HEK293 (cell line): ENCODE results near the gene ELN.

ENCODE experiments used
- CTCF ChIA-PET: fragments of 350-600 bp; formaldehyde crosslinking; extraction: SDS; loops from one replicate; lab custom pipeline; 2021; ENCODE audit warnings: antibody characterized with exemption; lab: Yijun Ruan, JAX
- POLR2A ChIA-PET: fragments of 300-600 bp; formaldehyde crosslinking; extraction: SDS; loops from one replicate; lab custom pipeline; 2020; ENCODE audit warnings: antibody characterized with exemption, inconsistent platforms; lab: Yijun Ruan, JAX
- H3K27ac ChIP-seq: fragments of 200-500 bp; sonication (Bioruptor generic); 2 replicates; pipeline ENCODE4 v1.5.1; 2014; ENCODE audit warnings: low read depth, low read length, control low read depth, inconsistent platforms; ENCODE audit errors: extremely low read depth
- H3K36me3 ChIP-seq, 2 experiments: fragments of 200-500 bp in 1 of 2; sonication (Bioruptor generic) in 1 of 2; 1 replicate in 1 of 2; 2 replicates in 1 of 2; pipeline ENCODE4 v1.5.1; 2014 to 2017; ENCODE audit warnings: inconsistent platforms in 2 of 2, low read length in 2 of 2; ENCODE audit not compliant: control insufficient read depth in 2 of 2, insufficient read depth in 1 of 2
- H3K4me1 ChIP-seq: fragments of 200-500 bp; sonication (Bioruptor generic); 2 replicates; pipeline ENCODE4 v1.5.1; 2014; ENCODE audit warnings: mild to moderate bottlenecking, low read length, inconsistent platforms; ENCODE audit not compliant: control insufficient read depth, insufficient read depth
- H3K4me3 ChIP-seq: 2 replicates; pipeline ENCODE4 v1.5.1; 2011; ENCODE audit warnings: low read depth, mild to moderate bottlenecking, control low read depth, low read length, moderate library complexity
- H3K9me3 ChIP-seq: fragments of 200-500 bp; sonication (Bioruptor generic); 2 replicates; pipeline ENCODE4 v1.5.1; 2014; ENCODE audit warnings: low read depth, low read length, inconsistent platforms; ENCODE audit not compliant: control insufficient read depth, insufficient read depth
- EGR2 ChIP-seq: fragments of 450-650 bp; formaldehyde crosslinking; IDR thresholded peaks from 2 replicates; pipeline ENCODE4 v1.5.1; 2016; ENCODE audit warnings: low read depth, missing biosample characterization, missing genetic modification characterization
- GLIS1 ChIP-seq: fragments of 450-650 bp; formaldehyde crosslinking; IDR thresholded peaks from 2 replicates; pipeline ENCODE4 v1.5.1; 2016; ENCODE audit warnings: missing biosample characterization, missing genetic modification characterization
- RBAK ChIP-seq: fragments of 450-650 bp; formaldehyde crosslinking; IDR thresholded peaks from 2 replicates; pipeline ENCODE4 v1.5.1; 2016; ENCODE audit warnings: missing biosample characterization, missing genetic modification characterization
- WT1 ChIP-seq: fragments of 450-650 bp; formaldehyde crosslinking; IDR thresholded peaks from 2 replicates; pipeline ENCODE4 v1.5.1; 2016; ENCODE audit warnings: missing biosample characterization, missing genetic modification characterization
- ZBTB17 ChIP-seq: fragments of 450-650 bp; formaldehyde crosslinking; IDR thresholded peaks from 2 replicates; pipeline ENCODE4 v1.5.1; 2016; ENCODE audit warnings: missing biosample characterization, missing genetic modification characterization
- ZBTB20 ChIP-seq: fragments of 450-650 bp; formaldehyde crosslinking; IDR thresholded peaks from 2 replicates; pipeline ENCODE4 v1.5.1; 2016; ENCODE audit warnings: missing biosample characterization, missing genetic modification characterization
- ZFHX2 ChIP-seq: fragments of 450-650 bp; formaldehyde crosslinking; conservative IDR thresholded peaks from 2 replicates; pipeline ENCODE4 v1.5.1; 2016; ENCODE audit warnings: missing biosample characterization, missing genetic modification characterization
- ZNF132 ChIP-seq: fragments of 450-650 bp; formaldehyde crosslinking; IDR thresholded peaks from 2 replicates; pipeline ENCODE4 v1.5.1; 2017; ENCODE audit warnings: missing biosample characterization, missing genetic modification characterization, borderline replicate concordance
- ZNF133 ChIP-seq: fragments of 450-650 bp; formaldehyde crosslinking; IDR thresholded peaks from 2 replicates; pipeline ENCODE4 v1.5.1; 2016; ENCODE audit warnings: missing biosample characterization, missing genetic modification characterization
- ZNF146 ChIP-seq: fragments of 450-650 bp; formaldehyde crosslinking; IDR thresholded peaks from 2 replicates; pipeline ENCODE4 v1.5.1; 2016; ENCODE audit warnings: missing biosample characterization, missing genetic modification characterization
- ZNF23 ChIP-seq: fragments of 450-650 bp; formaldehyde crosslinking; IDR thresholded peaks from 2 replicates; pipeline ENCODE4 v1.5.1; 2016; ENCODE audit warnings: missing biosample characterization, missing genetic modification characterization, borderline replicate concordance
- ZNF292 ChIP-seq: fragments of 450-650 bp; formaldehyde crosslinking; IDR thresholded peaks from 2 replicates; pipeline ENCODE4 v1.5.1; 2016; ENCODE audit warnings: low read depth, missing biosample characterization, missing genetic modification characterization, borderline replicate concordance
- ZNF341 ChIP-seq: fragments of 450-650 bp; formaldehyde crosslinking; IDR thresholded peaks from 2 replicates; pipeline ENCODE4; 2016; ENCODE audit warnings: low read depth, missing biosample characterization, missing genetic modification characterization
- ZNF48 ChIP-seq: fragments of 450-650 bp; formaldehyde crosslinking; IDR thresholded peaks from 2 replicates; pipeline ENCODE4 v1.5.1; 2016; ENCODE audit warnings: missing biosample characterization, missing genetic modification characterization
- ZNF510 ChIP-seq: fragments of 450-650 bp; formaldehyde crosslinking; IDR thresholded peaks from 2 replicates; pipeline ENCODE4 v1.5.1; 2018; ENCODE audit warnings: mild to moderate bottlenecking, missing genetic modification characterization, missing biosample characterization; ENCODE audit not compliant: insufficient replicate concordance
- ZNF529 ChIP-seq: fragments of 450-650 bp; formaldehyde crosslinking; IDR thresholded peaks from 2 replicates; pipeline ENCODE4 v1.5.1; 2017; ENCODE audit warnings: missing genetic modification characterization, missing biosample characterization; ENCODE audit not compliant: insufficient replicate concordance
- ZNF549 ChIP-seq: fragments of 450-650 bp; IDR thresholded peaks from 2 replicates; pipeline ENCODE4 v1.5.1; 2018; ENCODE audit warnings: missing biosample characterization, missing genetic modification characterization, mild to moderate bottlenecking, inconsistent platforms, moderate library complexity
- ZNF585B ChIP-seq: fragments of 450-650 bp; formaldehyde crosslinking; IDR thresholded peaks from 2 replicates; pipeline ENCODE4 v1.5.1; 2016; ENCODE audit warnings: missing biosample characterization, missing genetic modification characterization
- ZNF660 ChIP-seq: fragments of 450-650 bp; IDR thresholded peaks from 2 replicates; pipeline ENCODE4 v1.5.1; 2018; ENCODE audit warnings: missing biosample characterization, mild to moderate bottlenecking, missing genetic modification characterization
- ZNF776 ChIP-seq: fragments of 450-650 bp; formaldehyde crosslinking; IDR thresholded peaks from 2 replicates; pipeline ENCODE4 v1.5.0; 2017; ENCODE audit warnings: missing biosample characterization, missing genetic modification characterization, borderline replicate concordance
- ZSCAN23 ChIP-seq: fragments of 450-650 bp; formaldehyde crosslinking; IDR thresholded peaks from 2 replicates; pipeline ENCODE4 v1.5.1; 2016; ENCODE audit warnings: missing biosample characterization, missing genetic modification characterization
- TF ChIP-seq, protein P1 (sequence below): fragments of 450-650 bp; formaldehyde crosslinking; IDR thresholded peaks from 2 replicates; pipeline ENCODE4 v1.5.1; 2016; ENCODE audit warnings: missing biosample characterization, missing genetic modification characterization

ELN gene

DNA sequence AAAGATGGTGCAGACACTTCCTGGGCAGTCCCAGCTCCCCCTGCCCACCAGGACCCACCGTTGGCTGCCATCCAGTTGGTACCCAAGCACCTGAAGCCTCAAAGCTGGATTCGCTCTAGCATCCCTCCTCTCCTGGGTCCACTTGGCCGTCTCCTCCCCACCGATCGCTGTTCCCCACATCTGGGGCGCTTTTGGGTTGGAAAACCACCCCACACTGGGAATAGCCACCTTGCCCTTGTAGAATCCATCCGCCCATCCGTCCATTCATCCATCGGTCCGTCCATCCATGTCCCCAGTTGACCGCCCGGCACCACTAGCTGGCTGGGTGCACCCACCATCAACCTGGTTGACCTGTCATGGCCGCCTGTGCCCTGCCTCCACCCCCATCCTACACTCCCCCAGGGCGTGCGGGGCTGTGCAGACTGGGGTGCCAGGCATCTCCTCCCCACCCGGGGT is 41.1 kb downstream of the ELN start:
- no peaks in the 10 kb centered on the region for H3K4me1 ChIP-seq
- no peaks in the 10 kb centered on the region for H3K36me3 ChIP-seq
- no peak overlapping the region for H3K27ac ChIP-seq
- ChIA-PET CTCF (interaction anchor here (0.6 to 2.8 kb wide), 13 partner anchors 8 to 404 kb away, joined by 3 to 20 read pairs (median 6); no protein-coding TSS in a partner anchor), POLR2A (interaction anchor here (0.5 to 1.7 kb wide), 3 partner anchors 15 to 157 kb away, joined by 3 to 7 read pairs (median 4); partner anchors contain the start of gene LIMK1)
- TF ChIP-seq ZNF585B (tag by site-specific recombination): no peak
- no peak for TF ChIP-seq ZSCAN23
- TF ChIP-seq, all 188 proteins: peak for 0
- Histone ChIP-seq H3K4me3 (no peak overlapping the region), H3K9me3 (no peaks in the 10 kb centered on the region)

DNA sequence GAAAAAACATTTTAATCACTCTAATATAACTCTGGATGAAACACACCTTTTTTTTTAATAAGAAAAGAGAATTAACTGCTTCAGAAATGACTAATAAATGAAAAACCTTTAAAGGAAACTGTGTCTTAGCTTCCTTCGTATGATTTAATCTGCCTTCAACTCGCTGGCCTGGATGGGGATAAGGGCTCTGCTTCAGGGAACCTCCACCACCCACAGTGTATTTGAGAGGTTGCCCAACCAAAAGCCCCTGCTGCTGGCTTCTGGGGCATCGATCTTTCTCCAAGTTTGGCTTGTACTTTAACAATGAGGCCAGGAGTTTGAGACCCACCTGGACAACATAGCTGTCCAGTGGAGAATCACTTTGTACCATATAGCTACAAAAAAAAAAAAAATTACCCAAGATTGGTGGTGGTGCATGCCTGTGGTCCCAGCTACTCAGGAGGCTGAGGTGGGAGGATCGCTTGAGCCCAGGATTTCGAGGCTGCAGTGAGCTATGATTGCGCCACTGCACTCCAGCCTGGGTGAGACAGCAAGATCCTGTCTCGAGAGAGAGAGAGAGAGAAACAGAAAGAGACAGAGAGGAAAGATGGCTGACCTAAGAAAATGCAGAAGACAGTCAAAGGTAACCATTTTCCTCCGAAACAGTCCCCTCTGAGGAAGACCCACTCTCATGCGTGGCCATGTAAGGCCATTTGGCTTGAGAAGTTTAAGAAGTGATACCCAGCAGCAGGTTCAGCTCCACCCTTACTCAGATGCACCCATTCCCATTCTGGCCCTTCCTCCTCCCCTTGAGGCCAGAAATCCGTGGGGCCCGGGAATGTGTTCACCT is 42.0 kb downstream of the ELN start:
- H3K4me1 ChIP-seq: no peaks in the 10 kb centered on the region
- ChIA-PET POLR2A (interaction anchor here (0.5 to 1.7 kb wide), 3 partner anchors 14 to 523 kb away, joined by 3 to 7 read pairs (median 3); partner anchors contain the start of gene LIMK1), CTCF (interaction anchor here (0.6 to 1.7 kb wide), 13 partner anchors 40 to 592 kb away, joined by 3 to 10 read pairs (median 4); no protein-coding TSS in a partner anchor)
- H3K36me3 ChIP-seq: no peaks in the 10 kb centered on the region
- TF ChIP-seq ZBTB17 (tag by site-specific recombination) (peak; percentile 68; the same call in 1 of the 2 replicates), ZNF48 (no peak)
- H3K4me3 ChIP-seq: no peak overlapping the region
- no peak overlapping the region for H3K27ac ChIP-seq
- no peaks in the 10 kb centered on the region for H3K9me3 ChIP-seq

DNA sequence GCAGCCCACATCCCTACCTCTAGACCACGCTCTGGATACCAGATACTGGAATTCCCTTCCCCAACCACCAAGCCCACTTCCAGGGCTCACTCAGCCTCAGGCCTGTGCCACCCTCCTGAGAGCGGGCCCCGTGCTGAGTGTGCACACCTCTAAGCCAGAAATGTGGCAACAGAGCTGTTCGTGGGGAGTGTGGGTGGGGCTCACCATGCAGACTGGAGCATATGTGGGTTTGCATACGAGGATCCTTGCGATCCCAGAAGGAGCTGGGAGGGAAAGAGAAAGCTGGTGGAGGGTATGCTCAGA is 42.6 kb downstream of the ELN start:
- POLR2A ChIA-PET: interaction anchor here (0.8 to 1.7 kb wide), 2 partner anchors 10 to 13 kb away, joined by 4 to 7 read pairs; partner anchors contain the start of gene LIMK1
- H3K9me3 ChIP-seq: no peaks in the 10 kb centered on the region
- TF ChIP-seq WT1 (tag by site-specific recombination) (no peak), GLIS1 (no peak), ZNF23 (tag by site-specific recombination) (no peak), ZBTB20 (tag by site-specific recombination) (0 out of 2 replicates have a peak, but pooled peaks have one; percentile 23)
- TF ChIP-seq, all 188 proteins: peak for 1

DNA sequence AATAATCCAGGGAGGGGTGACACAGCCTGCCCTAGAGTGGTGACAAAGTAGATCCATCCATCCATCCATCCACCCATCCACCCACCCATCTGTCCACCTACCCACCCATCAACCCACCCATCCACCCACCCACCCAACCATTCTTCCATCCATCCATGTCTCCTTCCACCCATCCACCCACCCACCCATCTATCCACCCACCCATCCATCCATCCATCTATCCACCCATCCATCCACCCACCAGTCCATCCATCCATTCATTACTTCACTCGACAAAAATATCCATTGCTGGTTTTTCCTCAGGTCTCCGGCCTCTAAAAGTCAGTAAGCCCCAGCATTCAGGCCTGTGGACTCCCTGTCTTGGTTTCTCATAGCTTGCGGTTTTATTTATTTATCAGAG is 43.1 kb downstream of the ELN start:
- TF ChIP-seq EGR2 (tag by site-specific recombination) (peak; percentile 96), ZFHX2 (tag by site-specific recombination) (peak; percentile 94), ZNF146 (tag by site-specific recombination) (no peak)
- Histone ChIP-seq H3K36me3 (no peaks in the 10 kb centered on the region), H3K4me1 (no peaks in the 10 kb centered on the region), H3K4me3 (no peak overlapping the region), H3K9me3 (no peaks in the 10 kb centered on the region), H3K27ac (no peak overlapping the region)
- ChIA-PET CTCF (no interaction called here), POLR2A (interaction anchor here (0.8 kb wide), 1 partner anchor 9 kb away, joined by 4 read pairs; no protein-coding TSS in a partner anchor)

More for the DNA sequence above, 42.6 kb downstream of the ELN start:
- CTCF ChIA-PET: interaction anchor here (1.1 to 1.7 kb wide), 2 partner anchors 113 to 331 kb away, joined by 7 to 10 read pairs; no protein-coding TSS in a partner anchor
- no peak overlapping the region for H3K27ac ChIP-seq
- no peaks in the 10 kb centered on the region for H3K4me1 ChIP-seq
- no peaks in the 10 kb centered on the region for H3K36me3 ChIP-seq
- no peak overlapping the region for H3K4me3 ChIP-seq

DNA sequence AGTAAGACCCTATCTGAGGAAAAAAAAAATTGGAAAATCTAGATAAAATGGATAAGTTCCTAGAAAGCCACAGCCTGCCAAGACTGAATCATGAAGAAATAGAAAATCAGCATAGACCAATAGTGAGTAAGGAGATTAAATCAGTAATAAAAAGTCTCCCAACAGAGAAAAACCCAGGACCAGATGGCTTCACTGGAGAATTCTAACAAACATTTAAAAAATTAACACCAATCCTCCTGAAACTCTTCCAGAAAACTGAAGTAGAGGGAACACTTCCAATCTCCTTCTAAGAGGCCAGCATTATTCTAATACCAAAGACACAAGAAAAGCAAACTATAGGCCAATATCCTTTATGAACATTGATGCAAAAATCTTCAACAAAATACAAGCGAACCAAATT is 46.8 kb downstream of the ELN start:
- no peaks in the 10 kb centered on the region for H3K36me3 ChIP-seq
- peaks cover 3% of the 10 kb centered on the region for H3K4me1 ChIP-seq
- ChIA-PET POLR2A (no interaction called here), CTCF (interaction anchor here (0.6 kb wide), 1 partner anchor 126 kb away, joined by 3 read pairs; no protein-coding TSS in a partner anchor)
- H3K9me3 ChIP-seq: no peaks in the 10 kb centered on the region
- H3K4me3 ChIP-seq: no peak overlapping the region
- H3K27ac ChIP-seq: no peak overlapping the region
- TF ChIP-seq ZNF660 (tag by site-specific recombination): no peak
- TF ChIP-seq ZNF132: no peak
- TF ChIP-seq ZNF510 (tag by site-specific recombination): no peak
- no peak for TF ChIP-seq ZNF776
- TF ChIP-seq ZNF292: no peak
- no peak for TF ChIP-seq GLIS1
- no peak for TF ChIP-seq RBAK (tag by site-specific recombination)
- TF ChIP-seq ZNF341 (tag by site-specific recombination): no peak
- TF ChIP-seq, protein P1, sequence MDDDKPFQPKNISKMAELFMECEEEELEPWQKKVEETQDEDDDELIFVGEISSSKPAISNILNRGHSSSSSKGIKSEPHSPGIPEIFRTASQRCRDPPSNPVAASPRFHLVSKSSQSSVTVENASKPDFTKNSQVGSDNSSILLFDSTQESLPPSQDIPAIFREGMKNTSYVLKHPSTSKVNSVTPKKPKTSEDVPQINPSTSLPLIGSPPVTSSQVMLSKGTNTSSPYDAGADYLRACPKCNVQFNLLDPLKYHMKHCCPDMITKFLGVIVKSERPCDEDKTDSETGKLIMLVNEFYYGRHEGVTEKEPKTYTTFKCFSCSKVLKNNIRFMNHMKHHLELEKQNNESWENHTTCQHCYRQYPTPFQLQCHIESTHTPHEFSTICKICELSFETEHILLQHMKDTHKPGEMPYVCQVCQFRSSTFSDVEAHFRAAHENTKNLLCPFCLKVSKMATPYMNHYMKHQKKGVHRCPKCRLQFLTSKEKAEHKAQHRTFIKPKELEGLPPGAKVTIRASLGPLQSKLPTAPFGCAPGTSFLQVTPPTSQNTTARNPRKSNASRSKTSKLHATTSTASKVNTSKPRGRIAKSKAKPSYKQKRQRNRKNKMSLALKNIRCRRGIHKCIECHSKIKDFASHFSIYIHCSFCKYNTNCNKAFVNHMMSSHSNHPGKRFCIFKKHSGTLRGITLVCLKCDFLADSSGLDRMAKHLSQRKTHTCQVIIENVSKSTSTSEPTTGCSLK: no peak
- no peak for TF ChIP-seq ZNF133
- no peak for TF ChIP-seq ZNF549 (tag by site-specific recombination)
- TF ChIP-seq ZNF529: no peak
- no peak for TF ChIP-seq ZBTB20 (tag by site-specific recombination)
